ENCODE data around the gene VPS18. TPM values are rescaled to one million over a fixed set of nuclear protein-coding genes. Genes with fewer than 3 reads are reported as not detected.

Gene VPS18
- total and polyA plus RNA-seq, 2 experiments from 2014 or later: 5.9 to 42.5 TPM

DNA sequence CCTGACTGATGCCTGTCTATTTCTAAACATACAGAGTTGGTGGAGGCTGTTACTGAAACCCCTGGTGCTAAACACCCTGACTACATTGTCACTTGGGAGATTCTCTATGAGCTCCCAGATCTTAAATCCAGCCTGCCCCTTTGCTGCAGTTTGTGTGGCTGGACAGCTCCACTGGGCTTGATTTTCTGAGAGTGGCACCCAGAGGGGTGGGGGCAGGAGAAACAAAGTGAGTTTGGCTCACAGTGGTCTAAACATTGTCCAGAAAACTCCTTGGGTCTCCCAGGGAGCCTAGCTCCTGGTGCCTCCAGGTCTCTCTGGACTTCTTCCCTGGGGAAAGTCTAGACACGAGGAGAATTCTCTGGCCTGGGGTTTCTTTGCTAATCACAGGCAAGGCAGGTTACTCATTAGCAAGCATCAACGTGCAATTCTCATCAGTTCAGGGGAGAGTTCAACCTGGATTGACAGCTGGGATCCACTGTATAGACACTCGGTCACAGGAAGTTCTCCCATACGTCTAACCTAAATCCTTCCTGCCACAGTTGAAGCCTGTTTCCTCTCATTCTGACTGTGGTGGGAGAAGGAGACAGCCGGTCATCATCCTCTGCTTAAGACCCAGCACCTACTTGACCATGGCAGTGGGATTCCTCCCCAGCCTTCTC lies 27.8 kb downstream of the VPS18 start:
- Histone ChIP-seq H3K27ac (ENCODE audit: low read depth) (no peak overlapping the region), H3F3A (replicated peaks; ENCODE audit: low read depth) (0 out of 2 replicates have a peak, but pooled peaks cover 5% of the 10 kb centered on the region), H3K4me2 (no peak overlapping the region), H3K27me3 (ENCODE audit: insufficient read depth) (peaks cover 67% of the 10 kb centered on the region), H3K9me2 (ENCODE audit: insufficient read depth) (no peaks in the 10 kb centered on the region), H3K4me1 (ENCODE audit: insufficient read depth) (peaks cover 7% of the 10 kb centered on the region), H2AFZ (no peak overlapping the region), H3K4me3 (no peak overlapping the region), H3K36me3 (ENCODE audit: insufficient read depth) (no peaks in the 10 kb centered on the region), H3K79me2 (replicated peaks; ENCODE audit: insufficient read depth) (no peaks in the 10 kb centered on the region), H4K20me1 (replicated peaks; ENCODE audit: insufficient read depth) (peaks cover 4% of the 10 kb centered on the region; the same call in 1 of the 2 replicates)
- Mint-ChIP-seq H3K4me1 (peaks cover 14% of the 10 kb centered on the region), H3K4me3 (no peak overlapping the region), H3K9me3 (no peaks in the 10 kb centered on the region), H3K36me3 (ENCODE audit: low read depth) (no peaks in the 10 kb centered on the region; the same call in 2 of the 3 replicates), H3K27me3 (ENCODE audit: insufficient read depth, low read depth, poor library complexity) (peaks cover 73% of the 10 kb centered on the region), H3K27ac (no peak overlapping the region)
- TF ChIP-seq JUNB (IDR thresholded peaks at IDR 0.05; ENCODE audit: unreplicated experiment) (no peak), ZNF331 (CRISPR knock-in tag; IDR thresholded peaks at IDR 0.05; ENCODE audit: low read depth) (no peak), POLR2AphosphoS5 (IDR thresholded peaks at IDR 0.05; ENCODE audit: low read depth) (no peak), ZNF114 (CRISPR knock-in tag; IDR thresholded peaks at IDR 0.05) (no peak), EZH2phosphoT487 (IDR thresholded peaks at IDR 0.05; ENCODE audit: unreplicated experiment) (no peak), CREB1 (CRISPR knock-in tag; IDR thresholded peaks at IDR 0.05; ENCODE audit: low read depth) (no peak), NANOG (IDR thresholded peaks at IDR 0.05; ENCODE audit: borderline replicate concordance) (no peak), EZH2 (IDR thresholded peaks at IDR 0.05; ENCODE audit: low read depth, unreplicated experiment) (no peak)
- TF ChIP-seq, protein P1, sequence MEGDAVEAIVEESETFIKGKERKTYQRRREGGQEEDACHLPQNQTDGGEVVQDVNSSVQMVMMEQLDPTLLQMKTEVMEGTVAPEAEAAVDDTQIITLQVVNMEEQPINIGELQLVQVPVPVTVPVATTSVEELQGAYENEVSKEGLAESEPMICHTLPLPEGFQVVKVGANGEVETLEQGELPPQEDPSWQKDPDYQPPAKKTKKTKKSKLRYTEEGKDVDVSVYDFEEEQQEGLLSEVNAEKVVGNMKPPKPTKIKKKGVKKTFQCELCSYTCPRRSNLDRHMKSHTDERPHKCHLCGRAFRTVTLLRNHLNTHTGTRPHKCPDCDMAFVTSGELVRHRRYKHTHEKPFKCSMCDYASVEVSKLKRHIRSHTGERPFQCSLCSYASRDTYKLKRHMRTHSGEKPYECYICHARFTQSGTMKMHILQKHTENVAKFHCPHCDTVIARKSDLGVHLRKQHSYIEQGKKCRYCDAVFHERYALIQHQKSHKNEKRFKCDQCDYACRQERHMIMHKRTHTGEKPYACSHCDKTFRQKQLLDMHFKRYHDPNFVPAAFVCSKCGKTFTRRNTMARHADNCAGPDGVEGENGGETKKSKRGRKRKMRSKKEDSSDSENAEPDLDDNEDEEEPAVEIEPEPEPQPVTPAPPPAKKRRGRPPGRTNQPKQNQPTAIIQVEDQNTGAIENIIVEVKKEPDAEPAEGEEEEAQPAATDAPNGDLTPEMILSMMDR (conservative IDR thresholded peaks at IDR 0.05; ENCODE audit: low read depth in 2 of 2): no peak
- TF ChIP-seq, protein P2, sequence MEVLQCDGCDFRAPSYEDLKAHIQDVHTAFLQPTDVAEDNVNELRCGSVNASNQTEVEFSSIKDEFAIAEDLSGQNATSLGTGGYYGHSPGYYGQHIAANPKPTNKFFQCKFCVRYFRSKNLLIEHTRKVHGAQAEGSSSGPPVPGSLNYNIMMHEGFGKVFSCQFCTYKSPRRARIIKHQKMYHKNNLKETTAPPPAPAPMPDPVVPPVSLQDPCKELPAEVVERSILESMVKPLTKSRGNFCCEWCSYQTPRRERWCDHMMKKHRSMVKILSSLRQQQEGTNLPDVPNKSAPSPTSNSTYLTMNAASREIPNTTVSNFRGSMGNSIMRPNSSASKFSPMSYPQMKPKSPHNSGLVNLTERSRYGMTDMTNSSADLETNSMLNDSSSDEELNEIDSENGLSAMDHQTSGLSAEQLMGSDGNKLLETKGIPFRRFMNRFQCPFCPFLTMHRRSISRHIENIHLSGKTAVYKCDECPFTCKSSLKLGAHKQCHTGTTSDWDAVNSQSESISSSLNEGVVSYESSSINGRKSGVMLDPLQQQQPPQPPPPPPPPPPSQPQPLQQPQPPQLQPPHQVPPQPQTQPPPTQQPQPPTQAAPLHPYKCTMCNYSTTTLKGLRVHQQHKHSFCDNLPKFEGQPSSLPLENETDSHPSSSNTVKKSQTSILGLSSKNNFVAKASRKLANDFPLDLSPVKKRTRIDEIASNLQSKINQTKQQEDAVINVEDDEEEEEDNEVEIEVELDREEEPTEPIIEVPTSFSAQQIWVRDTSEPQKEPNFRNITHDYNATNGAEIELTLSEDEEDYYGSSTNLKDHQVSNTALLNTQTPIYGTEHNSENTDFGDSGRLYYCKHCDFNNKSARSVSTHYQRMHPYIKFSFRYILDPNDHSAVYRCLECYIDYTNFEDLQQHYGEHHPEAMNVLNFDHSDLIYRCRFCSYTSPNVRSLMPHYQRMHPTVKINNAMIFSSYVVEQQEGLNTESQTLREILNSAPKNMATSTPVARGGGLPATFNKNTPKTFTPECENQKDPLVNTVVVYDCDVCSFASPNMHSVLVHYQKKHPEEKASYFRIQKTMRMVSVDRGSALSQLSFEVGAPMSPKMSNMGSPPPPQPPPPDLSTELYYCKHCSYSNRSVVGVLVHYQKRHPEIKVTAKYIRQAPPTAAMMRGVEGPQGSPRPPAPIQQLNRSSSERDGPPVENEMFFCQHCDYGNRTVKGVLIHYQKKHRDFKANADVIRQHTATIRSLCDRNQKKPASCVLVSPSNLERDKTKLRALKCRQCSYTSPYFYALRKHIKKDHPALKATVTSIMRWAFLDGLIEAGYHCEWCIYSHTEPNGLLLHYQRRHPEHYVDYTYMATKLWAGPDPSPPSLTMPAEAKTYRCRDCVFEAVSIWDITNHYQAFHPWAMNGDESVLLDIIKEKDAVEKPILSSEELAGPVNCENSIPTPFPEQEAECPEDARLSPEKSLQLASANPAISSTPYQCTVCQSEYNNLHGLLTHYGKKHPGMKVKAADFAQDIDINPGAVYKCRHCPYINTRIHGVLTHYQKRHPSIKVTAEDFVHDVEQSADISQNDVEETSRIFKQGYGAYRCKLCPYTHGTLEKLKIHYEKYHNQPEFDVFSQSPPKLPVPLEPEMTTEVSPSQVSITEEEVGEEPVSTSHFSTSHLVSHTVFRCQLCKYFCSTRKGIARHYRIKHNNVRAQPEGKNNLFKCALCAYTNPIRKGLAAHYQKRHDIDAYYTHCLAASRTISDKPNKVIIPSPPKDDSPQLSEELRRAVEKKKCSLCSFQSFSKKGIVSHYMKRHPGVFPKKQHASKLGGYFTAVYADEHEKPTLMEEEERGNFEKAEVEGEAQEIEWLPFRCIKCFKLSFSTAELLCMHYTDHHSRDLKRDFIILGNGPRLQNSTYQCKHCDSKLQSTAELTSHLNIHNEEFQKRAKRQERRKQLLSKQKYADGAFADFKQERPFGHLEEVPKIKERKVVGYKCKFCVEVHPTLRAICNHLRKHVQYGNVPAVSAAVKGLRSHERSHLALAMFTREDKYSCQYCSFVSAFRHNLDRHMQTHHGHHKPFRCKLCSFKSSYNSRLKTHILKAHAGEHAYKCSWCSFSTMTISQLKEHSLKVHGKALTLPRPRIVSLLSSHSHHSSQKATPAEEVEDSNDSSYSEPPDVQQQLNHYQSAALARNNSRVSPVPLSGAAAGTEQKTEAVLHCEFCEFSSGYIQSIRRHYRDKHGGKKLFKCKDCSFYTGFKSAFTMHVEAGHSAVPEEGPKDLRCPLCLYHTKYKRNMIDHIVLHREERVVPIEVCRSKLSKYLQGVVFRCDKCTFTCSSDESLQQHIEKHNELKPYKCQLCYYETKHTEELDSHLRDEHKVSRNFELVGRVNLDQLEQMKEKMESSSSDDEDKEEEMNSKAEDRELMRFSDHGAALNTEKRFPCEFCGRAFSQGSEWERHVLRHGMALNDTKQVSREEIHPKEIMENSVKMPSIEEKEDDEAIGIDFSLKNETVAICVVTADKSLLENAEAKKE (CRISPR knock-in tag; IDR thresholded peaks at IDR 0.05): no peak
- TF ChIP-seq, protein P3, sequence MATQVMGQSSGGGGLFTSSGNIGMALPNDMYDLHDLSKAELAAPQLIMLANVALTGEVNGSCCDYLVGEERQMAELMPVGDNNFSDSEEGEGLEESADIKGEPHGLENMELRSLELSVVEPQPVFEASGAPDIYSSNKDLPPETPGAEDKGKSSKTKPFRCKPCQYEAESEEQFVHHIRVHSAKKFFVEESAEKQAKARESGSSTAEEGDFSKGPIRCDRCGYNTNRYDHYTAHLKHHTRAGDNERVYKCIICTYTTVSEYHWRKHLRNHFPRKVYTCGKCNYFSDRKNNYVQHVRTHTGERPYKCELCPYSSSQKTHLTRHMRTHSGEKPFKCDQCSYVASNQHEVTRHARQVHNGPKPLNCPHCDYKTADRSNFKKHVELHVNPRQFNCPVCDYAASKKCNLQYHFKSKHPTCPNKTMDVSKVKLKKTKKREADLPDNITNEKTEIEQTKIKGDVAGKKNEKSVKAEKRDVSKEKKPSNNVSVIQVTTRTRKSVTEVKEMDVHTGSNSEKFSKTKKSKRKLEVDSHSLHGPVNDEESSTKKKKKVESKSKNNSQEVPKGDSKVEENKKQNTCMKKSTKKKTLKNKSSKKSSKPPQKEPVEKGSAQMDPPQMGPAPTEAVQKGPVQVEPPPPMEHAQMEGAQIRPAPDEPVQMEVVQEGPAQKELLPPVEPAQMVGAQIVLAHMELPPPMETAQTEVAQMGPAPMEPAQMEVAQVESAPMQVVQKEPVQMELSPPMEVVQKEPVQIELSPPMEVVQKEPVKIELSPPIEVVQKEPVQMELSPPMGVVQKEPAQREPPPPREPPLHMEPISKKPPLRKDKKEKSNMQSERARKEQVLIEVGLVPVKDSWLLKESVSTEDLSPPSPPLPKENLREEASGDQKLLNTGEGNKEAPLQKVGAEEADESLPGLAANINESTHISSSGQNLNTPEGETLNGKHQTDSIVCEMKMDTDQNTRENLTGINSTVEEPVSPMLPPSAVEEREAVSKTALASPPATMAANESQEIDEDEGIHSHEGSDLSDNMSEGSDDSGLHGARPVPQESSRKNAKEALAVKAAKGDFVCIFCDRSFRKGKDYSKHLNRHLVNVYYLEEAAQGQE (IDR thresholded peaks at IDR 0.05; ENCODE audit: unreplicated experiment): no peak
- TF ChIP-seq, protein P4, sequence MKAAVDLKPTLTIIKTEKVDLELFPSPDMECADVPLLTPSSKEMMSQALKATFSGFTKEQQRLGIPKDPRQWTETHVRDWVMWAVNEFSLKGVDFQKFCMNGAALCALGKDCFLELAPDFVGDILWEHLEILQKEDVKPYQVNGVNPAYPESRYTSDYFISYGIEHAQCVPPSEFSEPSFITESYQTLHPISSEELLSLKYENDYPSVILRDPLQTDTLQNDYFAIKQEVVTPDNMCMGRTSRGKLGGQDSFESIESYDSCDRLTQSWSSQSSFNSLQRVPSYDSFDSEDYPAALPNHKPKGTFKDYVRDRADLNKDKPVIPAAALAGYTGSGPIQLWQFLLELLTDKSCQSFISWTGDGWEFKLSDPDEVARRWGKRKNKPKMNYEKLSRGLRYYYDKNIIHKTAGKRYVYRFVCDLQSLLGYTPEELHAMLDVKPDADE (IDR thresholded peaks at IDR 0.05): no peak
- DNase-seq (ENCODE audit: low spot score) (no peak), ATAC-seq (no peak)
